Endodermal cell (in vitro differentiated cells): ENCODE measurements around the gene ESM1. TPM values are rescaled to one million over a fixed set of nuclear protein-coding genes. Genes with fewer than 3 reads are reported as not detected.
"Not testable (repeated sequence)": the region's sequence is repeated elsewhere in the genome, so short reads cannot be mapped to it uniquely, and the experiment has no call there.

ENCODE experiments used
- DNase-seq: peaks from one replicate; pipeline ENCODE4 v3.0.0-alpha.2; 2017
- H3K27ac ChIP-seq: 2 replicates; pipeline ENCODE4 v1.5.1; 2013; ENCODE audit warnings: mild to moderate bottlenecking, low read depth, low read length, moderate library complexity
- H3K27me3 ChIP-seq: 2 replicates; pipeline ENCODE4 v1.6.1; 2013; ENCODE audit warnings: mild to moderate bottlenecking, low read length, moderate library complexity; ENCODE audit not compliant: insufficient read depth, control insufficient read depth, poor library complexity, severe bottlenecking
- H3K36me3 ChIP-seq: 2 replicates; pipeline ENCODE4 v1.7.0; 2013; ENCODE audit warnings: mild to moderate bottlenecking, low read length, moderate library complexity; ENCODE audit not compliant: control insufficient read depth, insufficient read depth
- H3K4me1 ChIP-seq: one replicate; pipeline ENCODE4 v1.7.0; 2013; ENCODE audit warnings: low read length; ENCODE audit not compliant: control insufficient read depth, insufficient read depth
- H3K4me3 ChIP-seq: 2 replicates; pipeline ENCODE4 v1.5.1; 2013; ENCODE audit warnings: mild to moderate bottlenecking, low read length, moderate library complexity
- H3K9ac ChIP-seq: 2 replicates; pipeline ENCODE4 v1.6.1; 2013; ENCODE audit warnings: mild to moderate bottlenecking, low read length, moderate library complexity; ENCODE audit not compliant: poor library complexity, severe bottlenecking; ENCODE audit errors: extremely low read depth
- H3K9me3 ChIP-seq: 2 replicates; pipeline ENCODE4 v1.6.1; 2013; ENCODE audit warnings: mild to moderate bottlenecking, low read length, moderate library complexity; ENCODE audit not compliant: control insufficient read depth
- H3K27ac Mint-ChIP-seq: 2 replicates; pipeline ENCODE4 v1.8.0; 2020; ENCODE audit warnings: mixed read lengths
- H3K27me3 Mint-ChIP-seq: 2 replicates; pipeline ENCODE4 v1.8.0; 2021; ENCODE audit warnings: mild to moderate bottlenecking, mixed read lengths; ENCODE audit not compliant: insufficient read depth
- H3K36me3 Mint-ChIP-seq: 2 replicates; pipeline ENCODE4 v1.8.0; 2020; ENCODE audit warnings: low read depth, mixed read lengths
- H3K4me1 Mint-ChIP-seq: 2 replicates; pipeline ENCODE4 v1.8.0; 2020; ENCODE audit warnings: mixed read lengths
- H3K4me3 Mint-ChIP-seq: 2 replicates; pipeline ENCODE4 v1.8.0; 2020; ENCODE audit warnings: mild to moderate bottlenecking, moderate library complexity, mixed read lengths
- H3K9me3 Mint-ChIP-seq: 2 replicates; pipeline ENCODE4 v1.8.0; 2020; ENCODE audit warnings: mild to moderate bottlenecking, mixed read lengths
- WGBS, 2 experiments: methylation state at CpG; one replicate each; pipeline versions ENCODE4 v1.1.5 to v1.1.7; 2013; ENCODE audit warnings: missing lambda C conversion rate in 2 of 2, mixed read lengths in 1 of 2; ENCODE audit not compliant: insufficient coverage in 1 of 2, insufficient read length in 1 of 2; 5-methylcytosine and 5-hydroxymethylcytosine counted together
- total RNA-seq, 2 donors: library from RNA; stranded (reverse); fragmentation: NEBNext Ultra II Directional in 1 of 2; extraction: Animal tissue kit (Norgen Biotek cat#: 25700) in 1 of 2; gene quantifications; 2 replicates in 1 of 2; 3 replicates in 1 of 2; pipeline ENCODE4 v1.2.1, GENCODE V29; 2021
- TF ChIP-seq, protein P1 (sequence below): fragments of 200-600 bp; sonication (generic); conservative IDR thresholded peaks from 2 replicates; pipeline ENCODE4 v1.5.0; 2021; ENCODE audit warnings: antibody characterized with exemption, mild to moderate bottlenecking

The ESM1 gene
- total RNA-seq, 2 donors from 2014 or later, result not detected

DNA sequence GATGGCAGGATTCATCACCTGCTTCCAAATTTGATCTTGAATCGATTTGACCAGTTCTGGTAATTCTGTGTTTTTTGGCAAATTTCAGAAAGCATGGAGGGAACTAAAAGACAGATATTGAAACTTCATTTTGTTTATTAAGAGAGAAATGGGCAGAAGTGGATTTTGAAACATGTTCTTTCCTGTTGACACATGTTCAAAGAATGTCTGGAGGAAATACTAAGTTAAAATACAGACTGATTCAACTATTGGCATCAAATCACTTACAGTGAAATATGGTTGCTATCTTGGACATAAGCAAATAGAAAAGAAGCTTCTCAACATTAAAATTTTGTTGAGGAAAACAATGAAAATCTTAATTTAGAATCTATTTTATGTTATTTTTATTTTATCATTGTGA, 19.3 kb upstream of the ESM1 start:
- no peaks in the 10 kb centered on the region for H3K4me1 ChIP-seq
- no peak for DNase-seq
- Mint-ChIP-seq H3K36me3 (peaks cover 2% of the 10 kb centered on the region), H3K4me3 (no peak overlapping the region), H3K27me3 (peaks cover 14% of the 10 kb centered on the region), H3K9me3 (no peaks in the 10 kb centered on the region), H3K27ac (no peak overlapping the region), H3K4me1 (no peaks in the 10 kb centered on the region)
- H3K27ac ChIP-seq, result no peak overlapping the region
- no peaks in the 10 kb centered on the region for H3K27me3 ChIP-seq
- no peak overlapping the region for H3K9ac ChIP-seq
- no peaks in the 10 kb centered on the region for H3K9me3 ChIP-seq
- no peaks in the 10 kb centered on the region for H3K36me3 ChIP-seq
- H3K4me3 ChIP-seq, result no peak overlapping the region
- TF ChIP-seq, protein P1, sequence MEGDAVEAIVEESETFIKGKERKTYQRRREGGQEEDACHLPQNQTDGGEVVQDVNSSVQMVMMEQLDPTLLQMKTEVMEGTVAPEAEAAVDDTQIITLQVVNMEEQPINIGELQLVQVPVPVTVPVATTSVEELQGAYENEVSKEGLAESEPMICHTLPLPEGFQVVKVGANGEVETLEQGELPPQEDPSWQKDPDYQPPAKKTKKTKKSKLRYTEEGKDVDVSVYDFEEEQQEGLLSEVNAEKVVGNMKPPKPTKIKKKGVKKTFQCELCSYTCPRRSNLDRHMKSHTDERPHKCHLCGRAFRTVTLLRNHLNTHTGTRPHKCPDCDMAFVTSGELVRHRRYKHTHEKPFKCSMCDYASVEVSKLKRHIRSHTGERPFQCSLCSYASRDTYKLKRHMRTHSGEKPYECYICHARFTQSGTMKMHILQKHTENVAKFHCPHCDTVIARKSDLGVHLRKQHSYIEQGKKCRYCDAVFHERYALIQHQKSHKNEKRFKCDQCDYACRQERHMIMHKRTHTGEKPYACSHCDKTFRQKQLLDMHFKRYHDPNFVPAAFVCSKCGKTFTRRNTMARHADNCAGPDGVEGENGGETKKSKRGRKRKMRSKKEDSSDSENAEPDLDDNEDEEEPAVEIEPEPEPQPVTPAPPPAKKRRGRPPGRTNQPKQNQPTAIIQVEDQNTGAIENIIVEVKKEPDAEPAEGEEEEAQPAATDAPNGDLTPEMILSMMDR, result no peak
- 81 to 100% methylated on average over 1 of the region's 1 CpG for WGBS, 2 experiments

DNA sequence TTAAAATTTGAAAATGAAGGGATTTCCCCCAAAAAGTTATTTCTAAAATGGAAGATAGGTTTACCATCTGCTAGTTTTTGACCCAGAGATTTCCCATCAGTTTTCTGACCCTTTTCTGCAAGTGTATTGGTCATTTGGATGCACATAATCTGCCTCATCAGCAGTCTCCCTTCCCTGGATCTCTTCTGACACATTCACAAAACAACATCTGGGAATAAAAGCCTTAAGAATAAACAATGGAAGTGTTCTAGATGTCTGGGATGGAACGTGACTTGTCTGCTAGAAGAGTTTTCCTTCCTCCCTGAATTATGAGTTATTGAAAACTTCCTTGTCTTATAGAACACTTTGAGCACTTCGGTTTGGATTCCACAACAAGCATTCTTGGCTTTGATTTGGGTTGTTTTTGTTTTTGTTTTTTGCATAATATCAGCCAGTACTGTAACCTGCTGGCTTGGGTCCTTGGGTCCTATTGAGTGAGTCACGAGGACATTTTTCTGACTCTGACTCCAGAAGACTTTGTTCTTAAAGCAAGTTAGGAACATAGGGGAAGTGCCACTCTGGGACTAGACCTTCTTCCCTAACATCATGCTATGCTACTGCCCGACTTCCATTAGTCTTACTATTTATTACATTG, 18.2 kb upstream of the ESM1 start:
- no peaks in the 10 kb centered on the region for H3K27me3 ChIP-seq

GRCh38 chr5:55002166-55002565, 16.8 kb upstream of the ESM1 start:
- not testable (repeated sequence) for DNase-seq, H3K9me3 ChIP-seq, H3K4me1 Mint-ChIP-seq, H3K4me1 ChIP-seq, H3K27me3 ChIP-seq, H3K9ac ChIP-seq, H3K4me3 Mint-ChIP-seq, H3K36me3 Mint-ChIP-seq, H3K4me3 ChIP-seq, H3K36me3 ChIP-seq, H3K27ac Mint-ChIP-seq, H3K9me3 Mint-ChIP-seq, H3K27ac ChIP-seq
- peaks cover 12% of the 10 kb centered on the region for H3K27me3 Mint-ChIP-seq
- WGBS, 2 experiments, result 98% methylated on average over 2 of the region's 2 CpGs; no CpG with 5 or more reads in 1 of the 2 experiments

More for the DNA sequence above, 18.2 kb upstream of the ESM1 start:
- H3K9me3 ChIP-seq, result no peaks in the 10 kb centered on the region
- WGBS, 2 experiments, result 80 to 83% methylated on average over 2 to 4 of the region's 4 CpGs
- H3K27ac Mint-ChIP-seq, result no peak overlapping the region
- no peak overlapping the region for H3K4me3 ChIP-seq
- no peak overlapping the region for H3K4me3 Mint-ChIP-seq
- H3K27me3 Mint-ChIP-seq, result peaks cover 12% of the 10 kb centered on the region
- H3K4me1 Mint-ChIP-seq, result no peaks in the 10 kb centered on the region
- peaks cover 2% of the 10 kb centered on the region for H3K36me3 Mint-ChIP-seq
- H3K9ac ChIP-seq, result no peak overlapping the region
- no peaks in the 10 kb centered on the region for H3K4me1 ChIP-seq
- H3K36me3 ChIP-seq, result no peaks in the 10 kb centered on the region
- DNase-seq, result no peak
- TF ChIP-seq, protein P1, result no peak
- H3K9me3 Mint-ChIP-seq, result no peaks in the 10 kb centered on the region
- H3K27ac ChIP-seq, result no peak overlapping the region

DNA sequence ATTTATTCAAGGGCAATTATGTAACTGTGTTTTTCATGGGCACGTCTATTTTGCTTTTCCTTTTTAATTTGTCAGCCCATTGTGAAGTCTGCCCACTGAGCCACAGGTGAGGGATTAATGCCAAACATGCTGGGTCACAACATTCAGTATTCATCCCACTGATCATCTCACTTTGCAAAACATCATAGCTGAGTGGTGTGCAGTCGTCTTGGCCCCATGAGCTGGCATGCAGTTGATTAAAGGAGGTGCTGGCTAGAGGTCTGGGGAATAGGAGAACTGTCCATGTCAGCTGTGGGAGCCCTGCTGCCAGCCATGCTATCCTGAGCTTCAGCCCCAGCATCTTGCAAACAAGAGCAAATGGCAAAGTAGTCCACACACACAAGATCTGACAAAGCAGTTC, 11.7 kb upstream of the ESM1 start:
- Histone ChIP-seq H3K4me3 (no peak overlapping the region), H3K27ac (no peak overlapping the region), H3K9me3 (no peaks in the 10 kb centered on the region), H3K9ac (no peak overlapping the region), H3K27me3 (no peaks in the 10 kb centered on the region), H3K4me1 (no peaks in the 10 kb centered on the region), H3K36me3 (no peaks in the 10 kb centered on the region)
- H3K27me3 Mint-ChIP-seq, result peaks cover 12% of the 10 kb centered on the region
- no peaks in the 10 kb centered on the region for H3K9me3 Mint-ChIP-seq
- TF ChIP-seq, protein P1, result no peak
- no peak for DNase-seq
- H3K27ac Mint-ChIP-seq, result no peak overlapping the region
- peaks cover 30% of the 10 kb centered on the region for H3K4me1 Mint-ChIP-seq
- 94 to 100% methylated on average over 1 to 2 of the region's 2 CpGs for WGBS, 2 experiments
- no peaks in the 10 kb centered on the region for H3K36me3 Mint-ChIP-seq
- H3K4me3 Mint-ChIP-seq, result no peak overlapping the region
